Right renal pelvis (tissue), 4 donors: Measurements from ENCODE around the gene CHAF1A. TPM values are rescaled to one million over a fixed set of nuclear protein-coding genes. Genes with fewer than 3 reads are reported as not detected.

Source experiments
- DNase-seq, 4 donors: peaks; one replicate each; pipeline ENCODE4 v3.0.0-alpha.2; 2013; ENCODE audit warnings: low read depth in 4 of 4, low spot score in 3 of 4, missing footprints in 1 of 4
- polyA plus RNA-seq, 4 donors: library from polyadenylated mRNA; unstranded; fragments of 120-200 nt; gene quantifications; one replicate each; pipeline ENCODE4 v1.2.1, GENCODE V29; 2013; ENCODE audit not compliant: insufficient read length in 4 of 4

Gene CHAF1A
- polyA plus RNA-seq, 4 donors, result 21.8 to 27.0 (median 25.4) TPM

GRCh38 chr19:4434391-4434790 is 32.0 kb downstream of the CHAF1A start:
- no peak for DNase-seq

GRCh38 chr19:4436231-4436630 is 33.8 kb downstream of the CHAF1A start:
- DNase-seq, result no peak

- no peak for DNase-seq
Observed at GRCh38 chr19:4437103-4437502, 34.7 kb downstream of the CHAF1A start.

- no peak for DNase-seq
Observed at GRCh38 chr19:4439243-4439642, 36.8 kb downstream of the CHAF1A start.

- no peak for DNase-seq
Observed at GRCh38 chr19:4441994-4442818, 39.8 kb downstream of the CHAF1A start.

- DNase-seq, result no peak
Observed at GRCh38 chr19:4442819-4443146, 40.3 kb downstream of the CHAF1A start.

- no peak for DNase-seq
Observed at GRCh38 chr19:4443188-4443587, 40.7 kb downstream of the CHAF1A start.

GRCh38 chr19:4443966-4444764 is 41.7 kb downstream of the CHAF1A start:
- no peak for DNase-seq

GRCh38 chr19:4444765-4445741 is 42.6 kb downstream of the CHAF1A start:
- no peak for DNase-seq

- no peak for DNase-seq
Observed at GRCh38 chr19:4445963-4446703, 43.7 kb downstream of the CHAF1A start.

- no peak for DNase-seq
Observed at GRCh38 chr19:4446704-4447200, 44.3 kb downstream of the CHAF1A start.

- DNase-seq, result no peak
Observed at GRCh38 chr19:4447327-4448146, 45.1 kb downstream of the CHAF1A start.

GRCh38 chr19:4448147-4448985 is 45.9 kb downstream of the CHAF1A start:
- no peak for DNase-seq

- no peak for DNase-seq
Observed at GRCh38 chr19:4449022-4449638, 46.7 kb downstream of the CHAF1A start.

GRCh38 chr19:4449639-4450028 is 47.2 kb downstream of the CHAF1A start:
- no peak for DNase-seq

GRCh38 chr19:4452230-4452990 is 50.0 kb downstream of the CHAF1A start:
- no peak for DNase-seq
